ENCODE measurements around the gene SLC29A4.
"Not testable (repeated sequence)": the region's sequence is repeated elsewhere in the genome, so short reads cannot be mapped to it uniquely, and the experiment has no call there.

SLC29A4 gene

GRCh38 chr7:5300366-5300765 is 17.6 kb downstream of the SLC29A4 start:
- no peak for DNase-seq

GRCh38 chr7:5302577-5302976 is 19.8 kb downstream of the SLC29A4 start:
- no peak for DNase-seq

GRCh38 chr7:5303061-5303460 is 20.3 kb downstream of the SLC29A4 start:
- DNase-seq, result no peak

DNA sequence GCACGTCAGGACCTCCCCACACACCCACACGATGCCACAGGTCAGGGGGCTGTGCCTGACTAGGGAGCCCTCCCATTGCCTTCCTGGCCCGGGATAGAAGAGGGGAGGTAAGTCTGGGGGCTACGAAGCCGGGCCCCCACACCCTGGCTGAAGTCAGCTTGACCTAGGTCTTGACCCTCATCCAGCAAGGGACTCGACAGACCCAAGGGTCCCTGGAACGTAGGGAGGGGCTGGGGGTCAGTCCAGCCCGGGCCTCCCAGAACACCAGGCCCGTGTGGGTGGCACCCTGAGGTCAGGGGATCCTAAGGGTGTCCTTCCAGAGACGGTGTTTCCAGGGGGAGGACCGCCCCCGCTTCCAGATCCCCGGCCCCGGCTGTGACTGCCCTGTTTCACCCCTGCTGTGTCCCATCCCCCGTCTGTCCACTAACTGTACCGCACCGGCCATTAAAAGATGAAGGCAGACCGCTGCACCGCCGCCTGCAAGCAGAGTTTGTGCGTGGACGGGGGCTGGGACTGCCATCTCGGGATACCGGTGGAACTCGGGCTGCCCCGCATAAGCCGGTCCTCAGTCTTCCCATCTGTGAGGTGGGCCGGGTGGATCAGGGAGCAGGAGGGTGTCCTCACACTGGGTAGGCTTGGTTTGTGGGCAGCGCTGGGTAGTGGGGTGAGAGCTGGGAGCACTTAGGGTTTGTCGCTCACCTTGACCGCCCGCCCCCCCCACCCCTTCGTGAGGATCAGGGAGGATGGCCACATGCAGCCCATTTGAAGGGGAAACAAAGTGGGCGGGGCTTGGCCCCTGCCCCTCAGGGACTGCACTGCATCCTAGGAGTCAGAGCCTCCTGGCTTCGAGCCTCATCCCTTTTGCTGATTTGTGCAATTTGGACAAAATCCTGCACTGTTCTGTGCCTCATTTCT is 21.1 kb downstream of the SLC29A4 start:
- no peak for DNase-seq

GRCh38 chr7:5305050-5305449 is 22.3 kb downstream of the SLC29A4 start:
- DNase-seq, result not testable (repeated sequence)

GRCh38 chr7:5307221-5308142 is 24.7 kb downstream of the SLC29A4 start:
- DNase-seq, result not testable (repeated sequence)

DNA sequence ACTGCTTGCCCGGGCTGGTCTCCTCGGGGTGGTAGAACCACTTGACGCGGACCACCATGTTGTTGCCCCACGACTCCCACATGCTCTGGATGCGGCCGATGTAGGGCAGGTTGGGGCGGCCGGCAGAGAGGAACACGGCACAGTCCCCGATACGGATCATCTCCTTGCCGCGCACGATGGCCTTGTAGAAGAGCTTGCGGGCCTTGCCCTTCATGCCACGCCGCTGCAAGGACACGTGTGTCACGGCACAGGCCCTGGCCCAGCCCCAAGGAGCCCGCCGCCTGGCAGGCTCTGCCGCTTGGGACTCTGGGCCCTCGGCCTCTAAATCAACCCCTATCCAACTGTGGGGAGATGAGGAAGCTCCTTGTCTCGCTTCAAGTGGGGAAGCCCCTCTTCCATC is 26.4 kb downstream of the SLC29A4 start:
- DNase-seq, result no peak

DNA sequence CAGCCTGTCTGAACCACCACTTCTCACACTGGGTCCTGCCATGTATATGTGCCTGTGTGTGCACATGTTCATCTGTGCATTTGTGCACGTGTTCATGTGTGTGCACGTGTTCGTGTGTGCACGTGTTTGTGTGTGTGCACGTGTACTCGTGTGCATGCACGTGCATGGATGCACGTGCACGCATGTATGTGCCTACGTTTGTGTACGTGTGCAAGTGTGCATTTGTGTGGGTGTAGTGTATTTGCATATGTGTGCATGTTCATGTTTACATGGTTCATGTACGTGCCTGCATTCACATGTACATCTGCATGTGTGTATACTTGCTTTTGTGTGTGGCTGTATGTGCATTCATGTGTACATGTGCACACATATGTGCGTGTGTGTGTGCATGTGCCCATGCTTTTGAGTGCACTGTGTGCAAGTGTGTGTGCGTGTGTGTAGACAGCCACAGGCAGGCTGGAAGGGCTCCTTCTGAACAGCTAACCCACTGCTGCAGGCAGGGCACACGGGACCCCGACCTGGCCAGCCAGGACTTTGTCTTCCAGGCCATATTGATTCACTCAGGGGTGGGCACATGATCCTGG is 28.2 kb downstream of the SLC29A4 start:
- DNase-seq, result no peak

- DNase-seq, result not testable (repeated sequence)
These were observed 29.7 kb downstream of the SLC29A4 start for GRCh38 chr7:5312276-5313070.

DNA sequence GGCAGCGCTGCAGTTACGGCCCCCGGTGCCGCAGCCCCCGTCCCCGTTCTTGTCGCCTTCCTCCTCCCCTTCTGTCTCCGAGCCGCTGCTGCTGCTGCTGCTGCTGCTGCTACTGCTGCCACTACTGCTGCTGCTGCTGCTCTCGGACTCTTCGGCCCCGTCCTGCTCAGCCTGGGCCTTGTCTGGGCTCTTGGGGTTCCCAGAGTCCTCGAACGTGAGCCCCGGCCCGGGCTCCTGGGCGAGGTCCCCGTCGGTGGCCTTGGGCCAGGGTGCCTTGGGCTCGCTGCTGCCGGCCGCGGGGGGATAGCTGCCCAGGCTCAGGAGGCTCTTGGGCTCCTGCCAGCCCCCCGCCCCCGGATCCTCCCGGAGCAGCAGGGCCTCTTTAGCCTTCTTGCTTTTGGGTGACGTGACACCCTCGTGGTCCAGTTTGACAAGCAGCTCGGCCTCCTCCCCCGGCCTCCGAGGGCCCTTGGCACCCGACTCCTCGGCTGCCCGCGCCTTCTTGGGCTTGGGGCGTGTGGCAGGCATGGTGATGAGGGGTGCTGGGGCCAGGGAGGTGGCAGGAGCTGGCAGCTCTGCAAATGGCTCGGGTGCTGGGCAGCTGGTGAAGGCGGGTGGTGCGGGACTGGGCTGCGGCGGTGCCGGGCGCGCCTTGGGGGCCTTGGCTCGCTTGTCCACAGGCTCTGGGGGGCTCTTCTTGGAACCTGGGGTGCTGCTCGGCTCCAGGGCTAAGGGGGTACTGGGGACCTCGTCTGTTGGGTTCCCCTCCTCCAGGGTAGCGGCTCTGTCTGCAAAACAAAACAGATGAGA is 30.5 kb downstream of the SLC29A4 start:
- DNase-seq, result not testable (repeated sequence)

- no peak for DNase-seq
These were observed 32.1 kb downstream of the SLC29A4 start for GRCh38 chr7:5314864-5315263.

- no peak for DNase-seq
These were observed 33.0 kb downstream of the SLC29A4 start for GRCh38 chr7:5315761-5316160.

DNA sequence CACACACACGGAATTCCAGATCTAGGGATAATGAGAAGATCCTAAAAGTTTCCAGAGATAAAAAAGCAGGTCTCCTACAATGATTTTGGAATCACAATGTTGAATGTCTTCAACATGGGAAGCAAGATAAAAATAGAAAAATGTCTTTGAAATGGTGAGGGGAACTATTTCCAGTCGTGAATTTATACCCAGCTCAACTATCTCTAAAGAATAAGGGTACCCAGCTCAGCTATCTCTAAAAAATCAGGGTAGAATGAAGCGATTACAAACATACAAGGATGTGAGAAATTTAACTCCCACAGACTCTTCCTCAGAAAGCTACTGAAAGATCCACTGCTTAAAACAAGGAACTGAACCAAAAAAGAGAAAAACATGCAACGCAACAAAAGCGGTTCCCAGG is 35.9 kb downstream of the SLC29A4 start:
- DNase-seq, result not testable (repeated sequence)

- DNase-seq, result no peak
These were observed 37.6 kb downstream of the SLC29A4 start for GRCh38 chr7:5320391-5320790.

DNA sequence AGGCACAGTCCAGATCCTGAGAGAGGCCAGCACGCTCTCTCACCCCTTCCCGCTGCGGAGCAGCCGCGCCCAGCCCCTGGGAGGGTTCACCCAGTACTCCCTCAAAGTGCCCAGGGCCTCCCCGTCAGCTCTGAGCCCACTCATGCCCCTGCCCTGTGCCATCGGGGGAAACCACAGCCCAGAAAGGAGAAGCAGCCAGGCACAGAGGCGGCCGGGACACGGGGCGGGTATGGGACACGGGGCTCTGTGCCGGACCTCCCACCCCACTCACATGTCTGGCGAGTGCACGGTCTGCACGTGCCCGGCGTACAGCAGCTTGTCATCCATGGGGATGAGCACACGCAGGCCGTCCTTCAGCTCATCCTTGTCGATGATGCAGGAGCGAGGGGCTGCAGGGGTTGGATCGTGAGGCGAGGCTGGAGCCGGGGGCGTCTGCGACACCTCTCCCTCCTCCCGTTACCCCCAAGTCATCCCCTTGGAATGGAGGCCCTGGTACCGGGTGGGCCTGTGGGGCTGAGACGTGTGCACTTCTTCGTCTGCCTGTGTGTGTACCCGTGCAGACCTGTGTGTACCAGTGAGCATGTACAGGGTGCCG is 38.2 kb downstream of the SLC29A4 start:
- DNase-seq, result no peak

GRCh38 chr7:5322621-5323410 is 40.1 kb downstream of the SLC29A4 start:
- DNase-seq, result no peak

- DNase-seq, result not testable (repeated sequence)
These were observed 41.3 kb downstream of the SLC29A4 start for GRCh38 chr7:5323800-5324781.

- DNase-seq, result no peak
These were observed 42.2 kb downstream of the SLC29A4 start for GRCh38 chr7:5324961-5325360.

DNA sequence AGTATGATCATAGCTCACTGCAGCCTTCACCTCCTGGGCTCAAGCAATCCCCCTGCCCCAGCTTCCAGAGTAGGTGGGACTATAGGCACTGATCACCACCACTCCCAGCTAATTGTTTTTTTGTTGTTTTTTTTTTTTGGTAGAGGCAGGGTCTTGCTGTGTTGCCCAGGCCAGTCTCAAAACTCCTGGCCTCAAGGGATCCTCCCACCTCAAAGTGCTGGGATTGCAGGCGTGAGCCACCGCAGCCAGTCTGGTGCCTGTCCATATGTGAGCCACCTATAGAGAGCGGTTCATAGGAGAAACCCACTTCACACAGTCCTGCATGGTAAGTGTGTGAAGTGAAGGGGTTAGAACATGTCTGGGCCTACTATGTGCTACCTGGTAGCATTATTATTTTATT is 47.5 kb downstream of the SLC29A4 start:
- no peak for DNase-seq

Measured in CD4-positive, alpha-beta T cell treated with Interleukin-21 for 1 hour (primary cell).